RWPE2 (cell line): ENCODE data around the gene HOXC9.

Experiments
- ATAC-seq: fragments of 200-7000 bp; cut with Tn5 transposase; 3 replicates; pipeline ENCODE4 v1.9.1; 2021; ENCODE audit warnings: low read depth
- DNase-seq: peaks from one replicate; pipeline ENCODE4 v3.0.0-alpha.2; 2020; ENCODE audit warnings: low spot score
- H3K27ac ChIP-seq: fragments of 450-650 bp; 2 replicates; pipeline ENCODE4 v1.5.1; 2017; ENCODE audit warnings: mild to moderate bottlenecking; ENCODE audit not compliant: poor library complexity, severe bottlenecking
- H3K27me3 ChIP-seq: fragments of 250-450 bp; sonication (Bioruptor Pico); 2 replicates; pipeline ENCODE4 v1.5.1; 2021; ENCODE audit warnings: mild to moderate bottlenecking, moderate library complexity; ENCODE audit not compliant: insufficient read depth, poor library complexity, severe bottlenecking
- H3K36me3 ChIP-seq: fragments of 250-450 bp; sonication (Bioruptor Pico); 2 replicates; pipeline ENCODE4 v1.5.1; 2020; ENCODE audit warnings: low read depth, mild to moderate bottlenecking, moderate library complexity
- H3K4me1 ChIP-seq: fragments of 250-450 bp; sonication (Bioruptor Pico); 2 replicates; pipeline ENCODE4 v1.5.1; 2021; ENCODE audit warnings: mild to moderate bottlenecking, moderate library complexity; ENCODE audit not compliant: insufficient read depth, poor library complexity, severe bottlenecking
- H3K4me3 ChIP-seq: fragments of 250-450 bp; sonication (Bioruptor Pico); 2 replicates; pipeline ENCODE4 v1.5.1; 2021; ENCODE audit warnings: mild to moderate bottlenecking, moderate library complexity; ENCODE audit not compliant: severe bottlenecking
- H3K9me3 ChIP-seq: fragments of 250-450 bp; sonication (Bioruptor Pico); 2 replicates; pipeline ENCODE4 v1.5.1; 2021; ENCODE audit warnings: mild to moderate bottlenecking, moderate library complexity; ENCODE audit not compliant: severe bottlenecking
- TF ChIP-seq, protein P1 (sequence below): fragments of 450-650 bp; IDR thresholded peaks from one replicate; pipeline ENCODE4 v1.5.1; 2017; ENCODE audit warnings: mild to moderate bottlenecking, moderate library complexity; ENCODE audit not compliant: poor library complexity, severe bottlenecking

The HOXC9 gene

DNA sequence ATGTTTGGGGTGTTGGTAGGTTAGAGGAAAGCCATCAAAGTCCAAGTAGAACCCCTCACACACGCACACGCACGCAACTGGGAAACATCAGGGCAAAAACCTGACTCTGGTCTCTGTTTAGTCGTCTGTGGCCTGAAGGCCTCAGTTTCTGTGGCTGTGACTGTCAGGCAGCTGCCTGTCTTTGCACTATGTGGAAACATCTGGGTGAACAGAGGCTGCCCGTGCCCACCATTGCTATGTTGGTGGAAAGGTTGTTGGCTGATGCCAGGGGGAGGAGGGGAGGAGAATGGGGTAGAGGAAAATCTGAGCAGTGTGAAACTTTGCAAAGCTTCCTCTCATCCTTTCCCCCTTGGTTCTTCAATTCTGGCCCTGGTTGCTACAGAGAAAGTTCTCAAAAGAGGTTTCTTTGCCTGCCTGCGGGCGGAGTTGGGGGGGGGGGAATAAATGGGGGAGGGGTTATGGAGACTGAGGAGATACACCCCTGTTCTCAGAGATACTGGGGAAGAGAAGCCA is 7.5 kb upstream of the HOXC9 start:
- Histone ChIP-seq H3K4me1 (peaks cover 6% of the 10 kb centered on the region), H3K9me3 (no peaks in the 10 kb centered on the region), H3K27me3 (peaks cover 100% of the 10 kb centered on the region), H3K36me3 (no peaks in the 10 kb centered on the region), H3K27ac (no peak overlapping the region), H3K4me3 (no peak overlapping the region)
- ATAC-seq = no peak
- TF ChIP-seq, protein P1, sequence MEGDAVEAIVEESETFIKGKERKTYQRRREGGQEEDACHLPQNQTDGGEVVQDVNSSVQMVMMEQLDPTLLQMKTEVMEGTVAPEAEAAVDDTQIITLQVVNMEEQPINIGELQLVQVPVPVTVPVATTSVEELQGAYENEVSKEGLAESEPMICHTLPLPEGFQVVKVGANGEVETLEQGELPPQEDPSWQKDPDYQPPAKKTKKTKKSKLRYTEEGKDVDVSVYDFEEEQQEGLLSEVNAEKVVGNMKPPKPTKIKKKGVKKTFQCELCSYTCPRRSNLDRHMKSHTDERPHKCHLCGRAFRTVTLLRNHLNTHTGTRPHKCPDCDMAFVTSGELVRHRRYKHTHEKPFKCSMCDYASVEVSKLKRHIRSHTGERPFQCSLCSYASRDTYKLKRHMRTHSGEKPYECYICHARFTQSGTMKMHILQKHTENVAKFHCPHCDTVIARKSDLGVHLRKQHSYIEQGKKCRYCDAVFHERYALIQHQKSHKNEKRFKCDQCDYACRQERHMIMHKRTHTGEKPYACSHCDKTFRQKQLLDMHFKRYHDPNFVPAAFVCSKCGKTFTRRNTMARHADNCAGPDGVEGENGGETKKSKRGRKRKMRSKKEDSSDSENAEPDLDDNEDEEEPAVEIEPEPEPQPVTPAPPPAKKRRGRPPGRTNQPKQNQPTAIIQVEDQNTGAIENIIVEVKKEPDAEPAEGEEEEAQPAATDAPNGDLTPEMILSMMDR = no peak
- DNase-seq = no peak

DNA sequence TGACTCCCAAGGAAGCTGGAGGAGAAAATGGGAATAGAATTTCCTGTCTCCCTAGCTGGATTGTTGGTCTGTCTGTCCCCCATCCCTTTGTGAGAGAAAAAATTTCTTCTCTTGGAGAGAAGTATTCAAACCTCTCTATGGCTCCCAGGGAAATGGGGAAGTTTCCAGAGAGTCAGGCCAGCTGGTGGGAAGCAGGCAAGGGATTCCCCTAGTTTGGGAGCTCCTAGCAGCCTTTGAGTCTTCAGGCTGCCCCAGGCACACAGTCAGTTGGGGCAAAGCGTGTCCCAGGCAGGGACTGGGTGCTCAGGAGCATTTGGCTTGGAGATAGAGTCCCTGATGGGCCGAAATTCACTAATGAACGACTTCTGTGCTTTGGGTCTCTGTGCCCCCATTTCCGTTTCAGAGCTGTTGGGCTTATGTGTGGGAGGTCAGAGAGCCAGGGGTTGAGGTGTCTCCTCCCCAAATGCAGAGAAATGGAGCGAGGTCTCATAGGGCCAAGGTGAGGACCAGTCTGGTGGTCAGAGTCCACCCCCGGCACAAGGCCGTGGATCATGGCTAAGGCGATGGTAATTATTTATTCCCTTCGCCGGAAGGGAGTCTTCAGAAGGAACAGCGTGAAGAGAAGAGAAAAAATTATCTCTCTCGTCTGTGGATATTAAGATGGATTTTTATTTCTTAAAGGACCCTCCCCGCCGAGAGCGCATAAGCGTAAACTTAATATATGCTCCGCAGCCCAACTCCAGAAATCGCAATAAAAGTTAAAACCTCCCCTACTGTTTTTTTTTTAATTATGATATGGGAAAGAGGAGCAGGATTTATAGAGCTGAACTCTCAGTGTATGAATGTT is 6.6 kb upstream of the HOXC9 start:
- no peak overlapping the region for H3K4me3 ChIP-seq
- DNase-seq (no peak), ATAC-seq (no peak)
- peaks cover 6% of the 10 kb centered on the region for H3K4me1 ChIP-seq
- H3K9me3 ChIP-seq = no peaks in the 10 kb centered on the region
- no peaks in the 10 kb centered on the region for H3K36me3 ChIP-seq
- H3K27ac ChIP-seq = no peak overlapping the region
- peaks cover 100% of the 10 kb centered on the region for H3K27me3 ChIP-seq
- TF ChIP-seq, protein P1 = no peak

DNA sequence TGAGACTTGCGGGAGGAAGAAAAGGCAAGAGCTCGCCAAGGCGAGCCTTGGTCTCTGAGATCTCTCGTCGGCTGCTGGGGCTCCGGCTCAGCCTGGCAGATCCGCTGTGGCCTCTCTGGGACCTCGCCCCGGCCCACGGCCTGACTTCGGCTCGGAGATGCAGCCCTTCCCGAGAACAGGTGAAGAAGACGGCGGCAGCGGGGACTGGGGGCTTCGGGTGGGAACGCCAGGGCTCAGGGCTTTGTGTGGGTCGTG is 6.0 kb upstream of the HOXC9 start:
- Histone ChIP-seq H3K4me1 (peaks cover 6% of the 10 kb centered on the region), H3K9me3 (no peaks in the 10 kb centered on the region), H3K4me3 (no peak overlapping the region), H3K36me3 (no peaks in the 10 kb centered on the region), H3K27me3 (peaks cover 100% of the 10 kb centered on the region), H3K27ac (no peak overlapping the region)
- no peak for DNase-seq
- no peak for ATAC-seq
- TF ChIP-seq, protein P1 = no peak

DNA sequence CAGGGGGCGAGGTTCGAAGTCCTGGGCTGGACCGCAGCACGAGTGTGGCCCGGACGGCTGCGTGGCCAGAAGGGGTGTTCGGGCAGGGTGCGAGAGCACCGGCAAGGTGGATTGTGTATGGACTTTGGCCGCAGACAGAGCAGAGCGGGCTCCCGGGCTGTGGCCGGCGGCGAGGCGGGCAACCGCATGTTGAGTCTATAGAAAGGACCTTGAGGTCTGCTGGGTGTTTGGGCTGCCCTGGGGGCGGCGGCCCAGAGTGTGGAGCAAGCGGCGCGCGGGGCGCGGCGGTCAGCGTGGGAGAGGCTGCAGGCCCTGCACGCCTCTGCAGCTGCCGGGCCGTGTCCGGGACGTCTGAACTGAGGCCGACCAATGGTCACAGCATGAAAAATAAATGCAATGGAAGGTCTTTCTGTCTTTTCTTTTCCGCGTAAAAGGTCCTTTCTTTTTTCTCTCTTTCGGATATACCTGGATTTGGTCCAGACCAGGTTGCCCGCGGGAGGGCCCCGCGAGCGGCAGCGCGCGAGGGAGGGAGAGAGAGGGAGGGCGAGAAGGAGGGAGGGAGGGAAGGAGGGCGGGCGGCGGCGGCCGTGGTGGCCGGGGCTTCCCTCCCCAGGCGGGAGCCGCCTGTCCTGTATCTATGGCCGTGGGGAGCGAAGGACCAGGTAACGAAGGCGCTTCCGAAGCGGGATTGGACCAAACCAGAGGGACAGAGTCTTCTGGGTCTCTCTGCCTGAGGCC is 5.5 kb upstream of the HOXC9 start:
- peaks cover 98% of the 10 kb centered on the region for H3K27me3 ChIP-seq
- TF ChIP-seq, protein P1 = no peak
- H3K4me1 ChIP-seq = peaks cover 4% of the 10 kb centered on the region
- ATAC-seq (no peak), DNase-seq (no peak)
- no peak overlapping the region for H3K4me3 ChIP-seq
- no peaks in the 10 kb centered on the region for H3K9me3 ChIP-seq
- no peak overlapping the region for H3K27ac ChIP-seq
- no peaks in the 10 kb centered on the region for H3K36me3 ChIP-seq
